GM12865 (cell line): ENCODE data around the gene NCBP3.

Source experiments
- DNase-seq: peaks from one replicate; pipeline ENCODE4 v3.0.0; 2010; ENCODE audit warnings: low read depth
- H3K4me3 ChIP-seq: 2 replicates; pipeline ENCODE4 v1.5.1; 2011; ENCODE audit warnings: mild to moderate bottlenecking, low read depth, low read length, control low read depth
- TF ChIP-seq, protein P1 (sequence below): IDR thresholded peaks from 2 replicates; pipeline ENCODE4 v1.5.1; 2011; ENCODE audit warnings: low read length, control low read depth, low read depth, inconsistent platforms; ENCODE audit not compliant: insufficient read depth; ENCODE audit errors: missing control alignments

The NCBP3 gene

DNA sequence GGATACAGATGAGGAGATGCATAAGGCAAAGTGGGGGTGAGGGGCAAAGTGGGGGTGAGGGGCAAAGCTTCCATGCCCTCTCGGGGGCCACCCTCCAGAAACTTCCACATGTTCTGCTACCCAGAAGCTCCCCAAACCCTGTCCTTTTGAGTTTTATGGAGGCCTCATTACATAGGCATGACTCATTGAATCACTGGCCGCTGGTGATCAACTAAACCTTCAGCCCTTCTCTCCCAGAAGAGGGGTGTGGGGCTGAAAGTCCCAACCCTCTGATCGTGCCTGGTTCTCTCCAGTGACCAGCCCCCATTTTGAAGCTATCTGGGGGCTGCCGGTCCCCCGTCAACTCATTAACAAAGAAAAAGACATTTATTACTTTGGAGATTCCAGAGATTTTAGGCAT, 72.5 kb downstream of the NCBP3 start:
- TF ChIP-seq, protein P1, sequence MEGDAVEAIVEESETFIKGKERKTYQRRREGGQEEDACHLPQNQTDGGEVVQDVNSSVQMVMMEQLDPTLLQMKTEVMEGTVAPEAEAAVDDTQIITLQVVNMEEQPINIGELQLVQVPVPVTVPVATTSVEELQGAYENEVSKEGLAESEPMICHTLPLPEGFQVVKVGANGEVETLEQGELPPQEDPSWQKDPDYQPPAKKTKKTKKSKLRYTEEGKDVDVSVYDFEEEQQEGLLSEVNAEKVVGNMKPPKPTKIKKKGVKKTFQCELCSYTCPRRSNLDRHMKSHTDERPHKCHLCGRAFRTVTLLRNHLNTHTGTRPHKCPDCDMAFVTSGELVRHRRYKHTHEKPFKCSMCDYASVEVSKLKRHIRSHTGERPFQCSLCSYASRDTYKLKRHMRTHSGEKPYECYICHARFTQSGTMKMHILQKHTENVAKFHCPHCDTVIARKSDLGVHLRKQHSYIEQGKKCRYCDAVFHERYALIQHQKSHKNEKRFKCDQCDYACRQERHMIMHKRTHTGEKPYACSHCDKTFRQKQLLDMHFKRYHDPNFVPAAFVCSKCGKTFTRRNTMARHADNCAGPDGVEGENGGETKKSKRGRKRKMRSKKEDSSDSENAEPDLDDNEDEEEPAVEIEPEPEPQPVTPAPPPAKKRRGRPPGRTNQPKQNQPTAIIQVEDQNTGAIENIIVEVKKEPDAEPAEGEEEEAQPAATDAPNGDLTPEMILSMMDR: no peak
- no peak for DNase-seq
- no peak overlapping the region for H3K4me3 ChIP-seq

DNA sequence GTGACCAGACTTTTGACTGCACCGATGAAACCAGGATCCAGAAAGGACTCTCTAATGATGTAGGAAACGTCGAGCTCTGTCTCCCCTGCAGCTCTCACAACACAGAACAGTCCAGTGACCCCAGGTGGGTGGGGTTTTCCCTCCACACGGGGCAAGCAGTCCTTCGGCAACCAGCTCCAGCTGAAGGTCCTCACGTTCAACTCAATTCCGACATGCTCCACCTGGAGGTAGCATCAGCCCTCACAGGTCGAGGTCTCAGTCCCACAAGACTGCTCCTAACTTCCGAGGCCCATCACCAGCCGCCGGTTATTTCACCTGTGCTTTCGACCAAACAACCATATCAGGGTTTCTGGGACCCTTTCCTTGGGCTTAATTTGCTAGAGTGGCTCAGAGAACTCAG, 73.3 kb downstream of the NCBP3 start:
- DNase-seq: no peak
- TF ChIP-seq, protein P1: no peak
- H3K4me3 ChIP-seq: no peak overlapping the region

DNA sequence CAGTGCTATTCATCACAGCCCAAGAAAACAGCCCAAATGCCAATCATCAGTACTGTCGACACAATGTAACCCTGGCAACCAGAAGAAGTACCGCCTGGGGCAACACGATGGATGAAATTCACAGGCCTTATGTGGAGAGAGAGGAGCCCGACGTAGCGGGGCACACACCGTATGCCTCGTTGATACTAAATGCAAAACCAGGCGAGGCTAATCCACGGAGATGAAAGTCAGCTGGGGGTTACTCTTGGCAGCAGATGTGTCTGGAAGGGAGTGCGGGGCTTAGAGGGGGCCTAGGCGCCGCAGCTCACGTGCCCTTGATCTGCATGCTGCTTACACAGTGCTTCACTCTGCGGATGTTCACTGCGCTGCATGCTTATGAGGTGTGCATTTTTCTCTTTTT, 74.9 kb downstream of the NCBP3 start:
- no peak overlapping the region for H3K4me3 ChIP-seq
- DNase-seq: no peak
- TF ChIP-seq, protein P1: no peak

DNA sequence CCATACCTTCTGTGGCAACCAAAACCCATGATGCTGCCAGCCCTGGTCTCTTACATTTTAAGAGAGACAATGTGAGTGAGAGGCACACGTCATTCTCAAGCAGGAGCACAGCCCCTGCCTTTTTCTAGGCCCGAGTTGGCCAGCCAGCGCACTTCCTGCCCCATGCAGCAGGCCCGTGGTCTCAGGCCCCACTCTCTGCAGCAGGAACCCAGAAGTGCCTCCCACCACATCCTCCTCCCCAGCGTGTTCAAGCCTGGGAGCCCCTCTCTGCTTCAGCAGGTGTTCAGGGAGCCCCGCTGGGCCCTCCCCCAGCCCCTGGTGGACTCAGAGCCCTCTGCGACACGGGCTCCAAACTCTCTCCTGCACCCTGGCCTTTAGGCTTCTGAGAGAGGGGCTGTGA, 75.6 kb downstream of the NCBP3 start:
- TF ChIP-seq, protein P1: no peak
- no peak overlapping the region for H3K4me3 ChIP-seq
- peak; percentile 63 for DNase-seq

DNA sequence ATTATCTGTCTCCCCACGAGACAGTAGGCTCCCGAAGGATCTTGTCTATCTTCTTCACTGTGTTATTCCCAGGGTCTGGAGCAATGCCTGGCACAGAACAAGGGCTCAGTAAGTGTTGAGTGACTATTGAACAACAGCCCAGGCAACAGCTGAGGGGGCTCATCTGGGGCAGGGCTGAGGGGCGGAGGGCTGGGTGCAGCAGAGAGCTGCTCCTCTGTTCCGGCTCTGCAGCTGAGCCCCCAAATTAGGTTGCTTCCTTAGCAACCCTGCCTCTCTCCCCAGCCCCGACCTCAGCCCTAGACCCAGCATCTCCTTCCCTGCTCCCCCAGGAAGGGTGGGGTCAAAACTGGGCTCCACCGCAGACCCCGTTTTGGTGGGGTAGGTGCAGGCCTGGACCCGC, 77.3 kb downstream of the NCBP3 start:
- DNase-seq: no peak
- TF ChIP-seq, protein P1: no peak
- no peak overlapping the region for H3K4me3 ChIP-seq

DNA sequence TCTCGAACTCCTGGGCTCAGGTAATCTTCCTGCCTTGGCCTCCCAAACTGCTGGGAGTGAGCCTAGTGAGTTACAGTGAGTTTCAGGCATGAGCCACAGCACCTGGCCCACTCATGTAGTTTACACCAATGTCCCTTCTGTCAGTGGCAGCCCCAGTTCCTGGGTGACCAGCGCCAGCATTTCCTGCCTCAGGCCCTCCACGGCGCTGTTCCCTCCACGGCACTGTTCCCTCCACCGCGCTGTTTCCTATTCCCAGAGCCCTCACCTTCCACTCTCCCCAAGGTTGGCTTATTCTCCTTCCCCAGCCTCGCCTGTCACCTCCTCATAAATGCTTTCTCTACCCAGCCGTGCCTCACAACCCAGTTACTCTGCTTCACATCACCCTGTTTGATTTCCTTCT, 77.7 kb downstream of the NCBP3 start:
- TF ChIP-seq, protein P1: no peak
- no peak for DNase-seq
- no peak overlapping the region for H3K4me3 ChIP-seq

DNA sequence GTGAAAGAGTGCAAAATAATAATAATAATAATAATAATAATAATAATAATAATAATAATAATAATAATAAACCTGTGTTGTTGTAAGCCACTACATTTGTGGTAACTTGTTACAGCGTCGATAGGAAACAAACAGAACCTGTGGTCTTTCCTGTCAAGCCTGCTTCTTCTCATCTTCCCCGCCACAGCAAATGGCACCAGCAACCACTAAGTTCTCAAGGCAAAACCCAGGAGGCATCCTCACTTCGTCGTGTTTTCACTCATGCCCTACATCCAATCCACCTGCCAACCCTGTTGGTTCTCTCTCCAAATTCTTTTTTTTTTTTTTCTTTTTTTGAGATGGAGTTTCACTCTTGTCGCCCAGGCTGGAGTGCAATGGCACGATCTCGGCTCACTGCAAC, 79.3 kb downstream of the NCBP3 start:
- DNase-seq: no peak
- TF ChIP-seq, protein P1: no peak
- H3K4me3 ChIP-seq: no peak overlapping the region
